Measurements from ENCODE around the gene KLRF1. TPM values are rescaled to one million over a fixed set of nuclear protein-coding genes. Genes with fewer than 3 reads are reported as not detected.

Gene KLRF1
- total RNA-seq, 1 experiment from 2014 or later: not detected

- Histone ChIP-seq H3K4me3 (replicated peaks in 1 of 2; ENCODE audit: low read depth in 1 of 2, low read length in 2 of 2) (no peak overlapping the region), H3K36me3 (ENCODE audit: control insufficient read depth in 1 of 2, insufficient read depth in 2 of 2, low read length in 2 of 2) (no peaks in the 10 kb centered on the region), H3K9ac (ENCODE audit: low read length) (no peak overlapping the region), H3K27me3 (ENCODE audit: insufficient read depth, low read length) (peaks cover 64% of the 10 kb centered on the region), H3K27ac (ENCODE audit: low read depth, low read length) (no peak overlapping the region), H3K9me2 (ENCODE audit: insufficient read depth) (no peaks in the 10 kb centered on the region), H3K9me3 (ENCODE audit: control insufficient read depth in 1 of 2, insufficient read depth in 1 of 2, low read depth in 1 of 2, low read length in 2 of 2) (no peaks in the 10 kb centered on the region), H3K79me2 (ENCODE audit: insufficient read depth, low read length) (no peaks in the 10 kb centered on the region), H3K4me2 (ENCODE audit: low read length) (no peak overlapping the region), H4K20me1 (ENCODE audit: insufficient read depth) (no peaks in the 10 kb centered on the region), H2AFZ (ENCODE audit: low read depth, low read length, poor library complexity, severe bottlenecking) (no peak overlapping the region), H3K4me1 (ENCODE audit: control insufficient read depth in 1 of 2, insufficient read depth in 2 of 2, low read length in 2 of 2) (no peaks in the 10 kb centered on the region)
- ChIA-PET RAD21 (ENCODE audit: low non-redundant PET in 1 of 2, low total read pairs in 2 of 2, uncharacterized antibody in 2 of 2, unreplicated experiment in 2 of 2) (interaction anchor here in 1 of 2 experiments (0.9 kb wide), 1 partner anchor 60 kb away, joined by 4 read pairs; no protein-coding TSS in a partner anchor), POLR2A (no interaction called here), CTCF (interaction anchor here (2.2 kb wide), 1 partner anchor 61 kb away, joined by 9 read pairs; no protein-coding TSS in a partner anchor)
- intact Hi-C loops (cut with micrococcal nuclease): no loop called here
- no peak for ATAC-seq
- TF ChIP-seq SIN3A (IDR thresholded peaks at IDR 0.05; ENCODE audit: low read depth) (no peak), ATF3 (IDR thresholded peaks at IDR 0.05) (no peak), ELF1 (IDR thresholded peaks at IDR 0.05; ENCODE audit: borderline replicate concordance, low read depth) (no peak), FOSL1 (IDR thresholded peaks at IDR 0.05; ENCODE audit: low read depth) (no peak), TCF7L2 (IDR thresholded peaks at IDR 0.05; ENCODE audit: borderline replicate concordance, extremely low read depth, insufficient read depth, insufficient read length) (no peak), SRF (IDR thresholded peaks at IDR 0.05; ENCODE audit: low read depth) (no peak), EZH2 (IDR thresholded peaks at IDR 0.05) (no peak), ZNF274 (IDR thresholded peaks at IDR 0.05; ENCODE audit: low read depth, low read length) (no peak), MAX (IDR thresholded peaks at IDR 0.05) (no peak), REST (IDR thresholded peaks at IDR 0.05; ENCODE audit: low read depth) (no peak), RAD21 (IDR thresholded peaks at IDR 0.05; ENCODE audit: low read depth) (no peak), ZFX (IDR thresholded peaks at IDR 0.05) (no peak), CBX3 (IDR thresholded peaks at IDR 0.05; ENCODE audit: low read depth) (no peak), CTCF (IDR thresholded peaks at IDR 0.05 in 2 of 3, conservative IDR thresholded peaks at IDR 0.05 in 1 of 3; ENCODE audit: borderline replicate concordance in 1 of 3, insufficient read depth in 1 of 3, low read depth in 2 of 3, low read length in 2 of 3) (no peak), EGR1 (IDR thresholded peaks at IDR 0.05; ENCODE audit: low read depth) (no peak)
- no TSS peak for BruUV-seq (replicated peaks)
- no peak for DNase-seq (ENCODE audit: low read depth, low spot score)
These were observed 15.7 kb upstream of the KLRF1 start for GRCh38 chr12:9811621-9812020.
